Stimulated activated CD4-positive, alpha-beta T cell treated with anti-CD3 and anti-CD28 coated beads, TNF-alpha, amount 100 ng/mL, for 4 hours (primary cell): ENCODE data around the gene ULK4.
A peak's percentile ranks its signal among the peaks of the same experiment; 100 is the strongest.
"Not testable (repeated sequence)": the region's sequence is repeated elsewhere in the genome, so short reads cannot be mapped to it uniquely, and the experiment has no call there.

ENCODE experiments used
- DNase-seq, 3 experiments: peaks; one replicate each; pipeline ENCODE4 v3.0.0-alpha.2; 2020; ENCODE audit warnings: low read depth in 3 of 3

ULK4 gene

GRCh38 chr3:41960826-41961750 is 815 bp downstream of the ULK4 start:
- peak; percentile 12 to 22 (median 15) for DNase-seq

- DNase-seq: no peak
Observed at GRCh38 chr3:41956574-41956973, 5.3 kb downstream of the ULK4 start.

GRCh38 chr3:41955192-41955591 is 6.7 kb downstream of the ULK4 start:
- DNase-seq: no peak

- no peak for DNase-seq
Observed at GRCh38 chr3:41943311-41943843, 18.5 kb downstream of the ULK4 start.

DNA sequence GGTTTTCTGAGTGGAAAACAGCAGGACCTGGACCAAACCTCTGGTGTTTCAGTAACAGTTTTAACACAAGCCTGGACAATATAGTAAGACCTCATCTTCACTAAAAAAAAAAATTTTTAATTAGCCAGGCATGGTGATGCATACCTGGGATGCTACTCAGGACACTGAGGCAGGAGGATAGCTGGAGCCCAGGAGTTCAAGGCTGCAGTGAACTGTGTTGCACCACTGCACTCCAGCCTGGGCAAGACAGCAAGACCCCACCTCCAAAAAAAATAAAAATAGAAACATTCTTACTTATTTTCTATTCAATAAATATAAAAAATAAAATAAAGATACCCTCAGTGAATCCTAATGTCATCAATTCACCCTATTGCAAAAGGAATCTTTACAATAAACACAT is 21.5 kb downstream of the ULK4 start:
- no peak for DNase-seq

- DNase-seq: no peak
Observed at GRCh38 chr3:41936384-41936783, 25.5 kb downstream of the ULK4 start.

DNA sequence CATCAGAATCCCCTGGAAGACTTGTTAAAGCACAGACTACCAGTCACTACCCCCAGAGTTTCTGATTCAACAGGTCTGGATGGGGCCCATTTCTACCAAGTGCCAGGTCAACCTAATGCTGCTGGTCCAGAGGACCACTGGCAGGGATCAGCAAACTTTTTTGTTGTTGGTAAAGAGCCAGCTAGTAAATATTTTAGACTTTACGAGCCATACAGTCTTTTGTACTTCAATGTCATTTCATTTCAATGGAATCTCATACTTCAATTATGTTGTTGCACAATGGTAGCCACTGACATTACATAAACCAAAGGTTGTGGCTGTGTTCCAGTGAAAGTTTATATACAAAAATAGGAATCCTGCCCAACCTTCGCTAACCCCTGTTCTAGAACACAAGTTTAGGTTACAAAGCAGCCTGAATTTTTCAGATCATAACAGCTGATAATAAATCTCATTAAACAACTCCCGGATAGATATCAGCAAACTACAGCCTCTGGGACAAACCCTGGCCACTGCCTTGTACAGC is 28.7 kb downstream of the ULK4 start:
- no peak for DNase-seq

DNA sequence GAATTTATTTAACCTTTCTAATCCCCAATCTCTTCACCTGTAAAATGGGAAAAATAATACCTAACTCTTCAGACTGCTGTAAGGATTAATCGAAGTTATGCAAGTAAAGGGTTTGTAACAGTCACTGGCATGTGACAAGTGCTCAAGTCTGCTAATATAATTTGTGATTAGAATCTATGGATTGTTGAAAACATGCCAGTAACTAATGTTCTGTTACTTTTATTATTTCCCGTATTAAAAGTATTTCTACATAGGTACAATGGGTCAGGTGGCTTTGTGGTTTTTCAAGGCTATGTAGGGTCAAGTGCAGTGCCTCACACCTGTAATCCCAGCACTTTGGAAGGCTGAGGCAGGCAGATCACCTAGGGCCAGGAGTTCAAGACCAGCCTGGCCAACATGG is 29.4 kb downstream of the ULK4 start:
- DNase-seq: no peak

- DNase-seq: no peak
Observed at GRCh38 chr3:41920406-41920965, 41.4 kb downstream of the ULK4 start.

- DNase-seq: no peak
Observed at GRCh38 chr3:41915353-41915752, 46.5 kb downstream of the ULK4 start.

DNA sequence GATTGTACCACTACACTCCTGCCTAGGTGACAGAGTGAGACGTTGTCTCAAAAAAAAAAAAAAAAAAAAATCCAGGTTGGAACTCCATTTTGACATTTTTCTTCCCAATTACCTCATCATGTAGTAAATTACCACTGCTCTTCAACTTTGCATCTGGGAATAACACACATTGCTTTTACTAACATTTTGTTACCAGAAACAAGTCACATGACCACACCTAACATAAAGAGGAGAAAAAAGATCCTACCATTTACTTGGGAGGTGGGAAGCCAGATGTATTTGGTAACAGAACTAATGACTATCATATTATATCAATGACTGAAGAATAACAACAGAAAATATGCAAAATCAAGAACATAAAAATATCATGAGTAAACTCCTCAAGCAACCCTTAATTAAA is 49.6 kb downstream of the ULK4 start:
- DNase-seq: no peak

GRCh38 chr3:41907330-41908073 is 54.4 kb downstream of the ULK4 start:
- DNase-seq: no peak

DNA sequence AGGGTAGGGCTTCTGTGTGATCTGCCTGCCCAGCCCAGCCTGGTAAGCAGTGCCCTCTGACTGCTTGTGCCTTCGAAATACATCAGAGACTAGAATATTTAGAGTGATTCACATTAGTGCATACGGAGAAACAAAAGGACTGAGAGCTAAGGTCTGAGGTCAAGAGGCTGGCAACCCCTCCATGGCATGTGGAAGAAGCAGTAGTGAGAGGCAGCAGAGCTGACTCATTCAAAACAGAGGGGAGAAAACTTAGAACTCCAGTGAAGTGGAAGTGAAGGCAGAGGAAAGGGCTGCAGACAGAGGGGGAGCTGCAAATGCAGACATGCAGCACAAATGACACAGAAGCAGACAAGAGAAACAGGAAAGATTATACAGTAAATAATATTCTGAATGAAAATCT is 61.6 kb downstream of the ULK4 start:
- DNase-seq: no peak

- no peak for DNase-seq
Observed at GRCh38 chr3:41898631-41899030, 63.3 kb downstream of the ULK4 start.

GRCh38 chr3:41893977-41894376 is 67.9 kb downstream of the ULK4 start:
- no peak for DNase-seq

DNA sequence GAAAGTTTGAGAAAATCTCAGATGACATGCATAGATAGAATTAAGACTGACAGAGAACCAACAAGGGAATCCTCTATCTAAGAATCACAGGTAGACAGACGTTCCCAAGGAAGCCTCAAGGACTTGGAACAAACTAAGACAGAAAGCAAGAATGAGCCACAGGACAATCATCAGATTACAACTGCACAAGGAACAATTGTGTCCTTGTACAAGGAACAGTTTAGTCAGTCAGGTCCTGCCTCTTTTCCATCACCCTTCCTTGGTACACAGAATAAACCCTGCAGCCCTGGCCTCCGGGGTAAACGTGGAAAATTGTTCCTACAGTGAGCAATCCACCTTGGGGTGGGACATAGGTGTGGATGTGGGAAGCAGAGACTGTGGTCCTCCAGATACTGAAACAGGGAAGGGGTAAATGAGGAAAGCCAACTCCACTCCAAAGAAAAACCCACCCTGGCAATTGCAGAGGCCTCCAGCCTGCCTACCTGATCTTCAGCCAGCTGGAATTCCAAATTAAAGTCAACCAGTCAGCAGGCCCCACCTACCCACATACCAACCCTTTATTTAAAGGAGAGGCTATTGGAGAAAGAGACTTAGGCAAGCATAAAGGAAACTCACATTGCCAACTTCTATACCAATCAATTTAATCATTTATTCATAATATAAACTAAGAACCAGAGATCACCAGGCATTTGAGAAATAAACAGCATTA is 73.4 kb downstream of the ULK4 start:
- DNase-seq: no peak

DNA sequence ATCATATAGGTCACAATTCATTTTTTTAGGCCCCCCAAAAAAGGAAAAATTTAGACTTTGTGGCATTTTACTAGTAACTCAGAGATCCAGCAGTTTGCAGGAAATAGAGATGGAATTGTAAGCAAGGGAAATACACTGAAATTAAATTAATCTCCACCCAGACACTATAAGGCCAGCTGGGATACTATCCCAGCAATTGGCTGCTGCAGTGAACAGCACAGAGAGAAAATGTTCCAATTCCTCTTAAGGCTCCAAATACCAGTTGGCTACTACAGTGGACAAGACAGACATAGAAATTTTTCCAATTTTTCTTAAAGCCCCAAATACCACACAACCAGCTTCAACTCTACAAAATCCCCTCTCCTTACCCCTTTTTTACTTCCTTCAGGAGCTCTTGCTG is 78.9 kb downstream of the ULK4 start:
- DNase-seq: no peak

GRCh38 chr3:41881233-41881821 is 80.6 kb downstream of the ULK4 start:
- DNase-seq: no peak

- no peak for DNase-seq
Observed at GRCh38 chr3:41880387-41880786, 81.5 kb downstream of the ULK4 start.

- DNase-seq: not testable (repeated sequence)
Observed at GRCh38 chr3:41877741-41878140, 84.2 kb downstream of the ULK4 start.

DNA sequence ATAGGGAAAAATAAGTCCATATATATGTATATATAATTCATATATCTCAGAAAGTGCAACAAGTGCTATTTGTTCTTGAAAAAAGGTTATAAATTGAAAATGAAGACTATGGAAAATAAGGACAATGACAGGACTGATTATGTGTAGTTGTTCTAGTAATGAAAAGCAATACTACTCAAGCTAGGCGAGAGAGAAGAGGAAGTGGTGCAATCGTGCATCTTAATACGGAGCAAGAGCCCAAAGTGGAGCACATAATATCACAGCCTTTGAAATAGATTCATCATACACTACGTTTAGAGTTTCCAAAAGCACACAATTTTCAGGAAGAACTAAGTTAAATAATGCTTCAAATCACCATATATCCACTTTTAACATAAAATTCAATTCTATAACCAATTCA is 87.9 kb downstream of the ULK4 start:
- no peak for DNase-seq
